Esophagus (tissue), 2 donors: ENCODE measurements around the gene ABCB9. TPM values are rescaled to one million over a fixed set of nuclear protein-coding genes. Genes with fewer than 3 reads are reported as not detected.

Experiments
- H3K27ac ChIP-seq, 2 donors: one replicate each; pipeline ENCODE4 v1.5.1; 2013; ENCODE audit warnings: low read depth in 2 of 2, mild to moderate bottlenecking in 2 of 2, inconsistent platforms in 1 of 2, low read length in 1 of 2, moderate library complexity in 1 of 2
- H3K27me3 ChIP-seq, 2 donors: one replicate each; pipeline ENCODE4 v1.6.1; 2013; ENCODE audit warnings: low read length in 2 of 2, control low read depth in 1 of 2, mild to moderate bottlenecking in 1 of 2; ENCODE audit not compliant: insufficient read depth in 2 of 2, control insufficient read depth in 1 of 2
- H3K36me3 ChIP-seq, 2 donors: one replicate each; pipeline ENCODE4 v1.6.1; 2013; ENCODE audit warnings: low read length in 1 of 2; ENCODE audit not compliant: control insufficient read depth in 2 of 2, insufficient read depth in 2 of 2
- H3K4me1 ChIP-seq, 2 donors: one replicate each; pipeline ENCODE4 v1.6.1; 2013; ENCODE audit warnings: low read length in 1 of 2; ENCODE audit not compliant: control insufficient read depth in 2 of 2, insufficient read depth in 2 of 2
- H3K4me3 ChIP-seq, 2 donors: one replicate each; pipeline ENCODE4 v1.5.1; 2013; ENCODE audit warnings: low read length in 2 of 2, mild to moderate bottlenecking in 2 of 2, low read depth in 1 of 2, moderate library complexity in 1 of 2
- H3K9me3 ChIP-seq, 2 donors: one replicate each; pipeline ENCODE4 v1.6.1; 2013; ENCODE audit warnings: mild to moderate bottlenecking in 2 of 2, low read depth in 1 of 2, low read length in 1 of 2, moderate library complexity in 1 of 2; ENCODE audit not compliant: control insufficient read depth in 2 of 2, insufficient read depth in 1 of 2
- WGBS, 2 donors: extraction: QIAGEN DNeasy Blood & Tissue Kit; methylation state at CpG; one replicate each; pipeline ENCODE4 v1.1.7; 2013; 5-methylcytosine and 5-hydroxymethylcytosine counted together
- polyA plus RNA-seq, 2 donors: library from polyadenylated mRNA; stranded (reverse); fragments of 200-250 nt; gene quantifications; one replicate each; pipeline ENCODE4 v1.2.3, GENCODE V29; 2013
- donor health status: healthy with polysubstance abuse.
- donor health status: Bipolar disorder and iron deficiency.

Gene ABCB9
- polyA plus RNA-seq, 2 donors: 1.5 to 4.4 TPM

GRCh38 chr12:123003257-123003656 is 37.0 kb upstream of the ABCB9 start:
- Histone ChIP-seq H3K9me3 (no peaks in the 10 kb centered on the region), H3K4me1 (no peaks in the 10 kb centered on the region), H3K27me3 (no peaks in the 10 kb centered on the region), H3K4me3 (no peak overlapping the region), H3K36me3 (peaks cover 5 to 12% of the 10 kb centered on the region in 2 donors), H3K27ac (no peak overlapping the region)
- 84 to 90% methylated on average over 6 of the region's 6 CpGs for WGBS, 2 donors

GRCh38 chr12:123001464-123001863 is 35.2 kb upstream of the ABCB9 start:
- Histone ChIP-seq H3K27ac (no peak overlapping the region), H3K4me1 (no peaks in the 10 kb centered on the region), H3K27me3 (no peaks in the 10 kb centered on the region), H3K36me3 (peaks cover 5 to 21% of the 10 kb centered on the region in 2 donors), H3K9me3 (no peaks in the 10 kb centered on the region), H3K4me3 (no peak overlapping the region)
- 90 to 92% methylated on average over 3 of the region's 3 CpGs for WGBS, 2 donors

- H3K4me1 ChIP-seq: peaks cover 0 to 3% of the 10 kb centered on the region in 2 donors
- 94% methylated on average over 10 of the region's 10 CpGs for WGBS, 2 donors
- no peaks in the 10 kb centered on the region for H3K27me3 ChIP-seq
- H3K4me3 ChIP-seq: no peak overlapping the region
- peaks cover 5 to 21% of the 10 kb centered on the region in 2 donors for H3K36me3 ChIP-seq
- H3K9me3 ChIP-seq: no peaks in the 10 kb centered on the region
- H3K27ac ChIP-seq: no peak overlapping the region
Measured at GRCh38 chr12:123000578-123000977, 34.3 kb upstream of the ABCB9 start.

GRCh38 chr12:122999986-123000420 is 33.7 kb upstream of the ABCB9 start:
- WGBS, 2 donors: 84 to 85% methylated on average over 20 of the region's 20 CpGs
- Histone ChIP-seq H3K4me1 (peaks cover 2 to 4% of the 10 kb centered on the region in 2 donors), H3K27me3 (no peaks in the 10 kb centered on the region), H3K9me3 (no peaks in the 10 kb centered on the region), H3K4me3 (no peak overlapping the region), H3K27ac (no peak overlapping the region), H3K36me3 (peaks cover 5 to 23% of the 10 kb centered on the region in 2 donors)

DNA sequence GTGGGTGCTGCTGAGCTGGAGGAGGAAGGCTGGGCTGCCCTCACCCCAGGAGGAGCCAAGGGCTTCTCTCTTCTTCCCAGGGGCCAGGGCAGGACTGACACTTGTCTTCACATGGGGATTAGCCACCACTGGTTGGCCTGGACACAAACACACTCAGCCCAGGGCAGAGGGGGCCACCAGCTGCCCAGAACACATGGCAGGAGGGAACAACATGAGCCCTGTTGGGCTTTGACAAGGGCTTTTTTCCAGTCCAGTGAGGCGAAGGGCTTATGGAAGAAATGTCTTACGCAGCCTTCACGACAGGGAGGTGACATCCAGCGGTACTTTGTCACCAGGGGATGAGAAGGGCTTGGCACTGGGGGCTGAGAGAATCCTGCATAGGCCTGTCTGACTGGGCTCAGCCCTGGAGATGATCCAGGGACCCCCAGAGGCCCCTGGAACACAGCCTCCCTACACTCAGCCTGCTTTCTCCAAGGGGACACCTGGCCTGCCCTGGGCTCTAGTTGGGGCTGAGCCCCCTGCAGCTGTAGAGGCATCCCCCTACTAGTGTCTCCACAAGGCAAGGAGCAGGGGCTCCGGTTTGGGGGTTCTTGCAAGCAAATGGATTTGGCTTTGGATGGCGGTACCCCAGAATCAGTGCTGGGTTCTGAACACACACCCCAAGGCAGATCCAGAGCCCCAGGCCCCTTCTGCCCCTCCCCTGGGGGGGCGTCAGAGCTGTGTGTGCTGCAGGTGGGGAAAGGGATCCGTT is 33.1 kb upstream of the ABCB9 start:
- peaks cover 5 to 23% of the 10 kb centered on the region in 2 donors for H3K36me3 ChIP-seq
- no peaks in the 10 kb centered on the region for H3K27me3 ChIP-seq
- peaks cover 3 to 4% of the 10 kb centered on the region in 2 donors for H3K4me1 ChIP-seq
- no peak overlapping the region for H3K27ac ChIP-seq
- no peak overlapping the region for H3K4me3 ChIP-seq
- no peaks in the 10 kb centered on the region for H3K9me3 ChIP-seq
- 87 to 92% methylated on average over 8 of the region's 8 CpGs for WGBS, 2 donors

DNA sequence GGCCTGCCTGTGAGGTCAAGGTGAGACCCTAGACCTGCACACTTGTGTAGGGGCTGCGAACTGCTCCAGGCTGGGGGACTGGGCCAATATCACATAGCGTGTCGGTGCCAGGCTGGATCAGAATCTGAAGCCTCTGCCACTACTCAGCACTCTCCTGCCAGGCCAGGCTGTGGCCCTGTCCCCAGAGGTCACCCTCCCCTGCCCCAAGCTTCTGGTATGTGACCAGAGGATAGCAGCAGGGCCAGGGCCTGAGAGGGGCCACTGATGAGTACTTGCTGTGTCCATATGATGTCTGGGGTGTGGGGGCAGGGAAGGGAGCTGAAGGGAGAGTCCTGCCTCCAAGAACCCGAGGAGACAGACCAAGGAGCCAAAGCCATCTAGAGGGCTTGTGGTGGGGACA is 32.1 kb upstream of the ABCB9 start:
- Histone ChIP-seq H3K36me3 (peaks cover 5 to 26% of the 10 kb centered on the region in 2 donors), H3K4me3 (no peak overlapping the region)
- WGBS, 2 donors: 90 to 91% methylated on average over 4 of the region's 4 CpGs

DNA sequence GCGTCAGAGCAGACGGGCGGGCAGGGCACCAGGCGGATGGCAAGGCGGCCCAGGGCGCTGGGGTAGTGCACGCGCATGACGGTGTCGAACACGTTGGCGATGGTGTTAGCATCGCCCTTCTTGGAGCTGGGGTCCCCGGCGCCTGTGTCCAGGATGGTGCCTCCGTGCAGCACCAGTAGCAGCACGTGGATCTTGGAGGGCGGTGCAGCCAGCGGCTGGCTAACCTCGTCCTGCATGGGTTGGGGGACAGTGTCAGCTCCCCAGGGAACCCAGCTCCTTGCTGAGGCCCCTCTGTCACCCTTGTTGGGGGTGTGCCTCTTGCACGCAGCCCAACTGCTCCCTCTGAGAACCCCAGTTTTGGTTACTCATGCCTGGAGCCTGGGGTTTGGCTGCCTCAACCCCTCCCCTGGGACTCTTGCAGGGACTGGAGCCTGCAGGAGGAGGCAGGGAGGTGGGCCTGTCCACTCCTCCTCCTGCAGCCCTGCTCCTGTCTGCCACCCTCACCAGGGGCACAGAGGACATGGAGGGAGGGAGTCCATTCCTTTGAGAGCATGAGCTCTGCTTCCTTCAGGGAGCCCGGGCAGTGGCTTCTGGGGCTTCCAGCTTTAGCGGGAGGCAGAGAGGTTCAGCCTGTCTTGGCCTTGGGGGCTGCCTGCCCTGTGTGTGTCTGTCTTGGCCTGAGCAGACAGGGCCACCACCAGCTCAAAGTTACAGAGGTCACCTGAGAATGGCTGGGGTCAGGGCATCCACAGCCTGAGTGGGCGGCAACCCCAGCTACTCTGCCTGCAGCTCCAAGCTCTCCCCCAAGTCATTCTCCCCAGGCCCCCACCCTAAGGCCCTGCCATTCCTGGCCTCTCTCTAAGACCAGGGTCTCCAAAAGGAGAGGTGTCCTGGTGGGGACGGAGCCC is 31.3 kb upstream of the ABCB9 start:
- Histone ChIP-seq H3K27me3 (no peaks in the 10 kb centered on the region), H3K27ac (no peak overlapping the region), H3K36me3 (peaks cover 5 to 26% of the 10 kb centered on the region in 2 donors), H3K9me3 (no peaks in the 10 kb centered on the region), H3K4me1 (peaks cover 3 to 4% of the 10 kb centered on the region in 2 donors), H3K4me3 (no peak overlapping the region)
- WGBS, 2 donors: 93 to 94% methylated on average over 25 of the region's 25 CpGs

More for the DNA sequence above, 32.1 kb upstream of the ABCB9 start:
- H3K27ac ChIP-seq: no peak overlapping the region
- no peaks in the 10 kb centered on the region for H3K27me3 ChIP-seq
- peaks cover 3 to 4% of the 10 kb centered on the region in 2 donors for H3K4me1 ChIP-seq
- H3K9me3 ChIP-seq: no peaks in the 10 kb centered on the region

DNA sequence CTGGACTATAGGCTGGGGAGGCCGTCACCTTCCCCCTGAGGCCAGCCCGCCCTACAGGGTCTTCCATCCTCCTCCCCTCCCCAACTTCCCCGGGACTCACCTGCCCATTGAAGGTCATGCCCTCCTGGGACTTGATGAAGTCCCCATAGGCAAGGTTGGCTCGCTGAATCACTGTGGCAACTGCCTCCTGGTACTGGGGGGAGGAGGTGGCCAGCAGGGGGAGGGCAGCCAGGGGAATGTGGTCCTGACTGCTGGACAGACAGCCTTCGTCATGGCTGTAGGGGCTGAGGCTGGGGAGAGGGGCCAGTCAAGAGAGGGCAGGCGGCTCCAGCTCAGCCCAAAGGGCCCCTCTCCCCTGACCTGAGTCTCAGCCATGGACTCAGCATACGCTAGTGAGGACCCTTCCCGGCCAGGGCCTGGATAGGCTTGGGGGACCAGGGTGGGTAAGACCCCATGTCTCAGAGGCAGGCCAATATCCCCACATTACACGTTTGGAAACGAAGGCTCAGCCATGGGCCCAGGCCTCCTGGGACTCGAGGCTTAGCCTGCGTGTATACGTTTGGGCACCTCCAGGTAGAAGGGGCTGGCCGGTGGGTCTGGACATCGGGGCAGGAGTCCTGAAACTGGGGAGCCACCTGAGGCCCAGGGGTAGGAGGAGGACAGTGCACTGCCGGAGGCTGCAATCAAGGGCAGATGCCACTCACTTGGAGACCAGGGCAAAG is 30.5 kb upstream of the ABCB9 start:
- Histone ChIP-seq H3K36me3 (peaks cover 5 to 27% of the 10 kb centered on the region in 2 donors), H3K9me3 (no peaks in the 10 kb centered on the region), H3K4me1 (peaks cover 3 to 4% of the 10 kb centered on the region in 2 donors), H3K4me3 (no peak overlapping the region), H3K27ac (no peak overlapping the region), H3K27me3 (no peaks in the 10 kb centered on the region)
- WGBS, 2 donors: 90 to 91% methylated on average over 15 to 16 of the region's 16 CpGs

- 93 to 95% methylated on average over 7 of the region's 7 CpGs for WGBS, 2 donors
- no peaks in the 10 kb centered on the region for H3K9me3 ChIP-seq
- H3K27ac ChIP-seq: no peak overlapping the region
- H3K4me3 ChIP-seq: no peak overlapping the region
- H3K4me1 ChIP-seq: peaks cover 3 to 4% of the 10 kb centered on the region in 2 donors
- peaks cover 5 to 31% of the 10 kb centered on the region in 2 donors for H3K36me3 ChIP-seq
- H3K27me3 ChIP-seq: no peaks in the 10 kb centered on the region
Measured at GRCh38 chr12:122996188-122996601, 29.9 kb upstream of the ABCB9 start.
